ENCODE results near the gene RPS3A. TPM values are rescaled to one million over a fixed set of nuclear protein-coding genes. Genes with fewer than 3 reads are reported as not detected.
"Not testable (repeated sequence)": the region's sequence is repeated elsewhere in the genome, so short reads cannot be mapped to it uniquely, and the experiment has no call there.

RPS3A gene
- total RNA-seq, 1 experiment from 2014 or later, result 2,679 TPM

DNA sequence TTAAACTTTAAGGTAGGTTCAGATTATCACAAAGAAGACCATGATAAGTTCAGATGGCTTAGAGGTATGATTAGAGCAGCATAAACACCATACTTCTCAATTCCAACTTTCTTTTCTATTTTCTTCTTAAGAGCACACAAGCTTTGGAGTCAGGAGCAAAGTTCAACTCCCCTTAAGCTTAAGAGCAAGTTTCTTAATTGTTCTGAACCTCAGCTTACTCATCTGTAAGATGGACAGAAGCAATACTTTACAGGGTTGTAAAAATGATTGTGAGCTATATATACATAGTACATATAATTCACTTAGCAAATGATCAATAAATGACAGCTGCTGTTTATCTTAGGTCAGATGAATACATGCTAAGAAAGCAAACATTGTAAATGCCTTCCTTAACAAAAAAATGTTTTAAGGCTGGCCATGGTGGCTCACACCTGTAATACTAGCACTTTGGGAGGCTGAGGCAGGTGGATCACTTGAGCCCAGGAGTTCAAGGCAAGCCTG, 25.0 kb upstream of the RPS3A start:
- no peak overlapping the region for H4K91ac ChIP-seq (ENCODE audit: insufficient read length, low read depth, low read length)
- H3K79me2 ChIP-seq (ENCODE audit: insufficient read depth, low read length), result no peaks in the 10 kb centered on the region
- H3K56ac ChIP-seq (ENCODE audit: insufficient read length, low read depth, low read length), result no peak overlapping the region
- H3T11ph ChIP-seq (ENCODE audit: low read length), result no peak overlapping the region
- no peak overlapping the region for H2BK20ac ChIP-seq (ENCODE audit: low read depth, low read length, poor library complexity, severe bottlenecking)
- H3K18ac ChIP-seq (ENCODE audit: insufficient read length, low read depth, low read length), result no peak overlapping the region
- no peaks in the 10 kb centered on the region for H3K79me1 ChIP-seq (ENCODE audit: insufficient read depth, low read depth, low read length, poor library complexity, severe bottlenecking)
- Mint-ChIP-seq H3K4me3 (no peak overlapping the region), H3K9me3 (no peaks in the 10 kb centered on the region), H3K4me1 (no peaks in the 10 kb centered on the region), H3K27me3 (ENCODE audit: low read depth) (no peaks in the 10 kb centered on the region), H3K27ac (no peak overlapping the region), H3K36me3 (ENCODE audit: insufficient read depth in 1 of 3, low read depth in 3 of 3) (no peaks in the 10 kb centered on the region)
- H3K27ac ChIP-seq (ENCODE audit: insufficient read length, low read depth, low read length), result no peak overlapping the region
- no peak for TF ChIP-seq CTCF (conservative IDR thresholded peaks at IDR 0.05)
- H3K27me3 ChIP-seq (ENCODE audit: insufficient read depth, low read length), result no peaks in the 10 kb centered on the region
- no peak for DNase-seq
- H2AFZ ChIP-seq (ENCODE audit: low read length), result no peak overlapping the region
- H3K4ac ChIP-seq (ENCODE audit: low read depth, low read length), result no peak overlapping the region
- no peak overlapping the region for H3K4me2 ChIP-seq (ENCODE audit: insufficient read depth, insufficient read length, low read length)
- H3K23ac ChIP-seq (ENCODE audit: insufficient read length, low read depth, low read length), result no peak overlapping the region
- no peak overlapping the region for H3K14ac ChIP-seq (ENCODE audit: insufficient read depth, low read length)
- no peak overlapping the region for H2BK15ac ChIP-seq (ENCODE audit: low read depth, low read length)
- no peak overlapping the region for H4K5ac ChIP-seq (ENCODE audit: insufficient read length, low read depth, low read length)
- H2AK5ac ChIP-seq (ENCODE audit: insufficient read length, low read length), result no peak overlapping the region
- H3K9ac ChIP-seq (ENCODE audit: extremely low read depth, insufficient read length, low read length), result no peak overlapping the region
- H4K8ac ChIP-seq (replicated peaks; ENCODE audit: insufficient read length, low read depth, low read length), result no peak overlapping the region
- H3K23me2 ChIP-seq (ENCODE audit: insufficient read length, low read depth, low read length, poor library complexity, severe bottlenecking), result no peaks in the 10 kb centered on the region
- H2BK12ac ChIP-seq (ENCODE audit: insufficient read length, low read depth, low read length), result no peak overlapping the region
- no peaks in the 10 kb centered on the region for H3K9me3 ChIP-seq (ENCODE audit: control insufficient read depth, low read depth, low read length)
- H4K20me1 ChIP-seq (ENCODE audit: control insufficient read depth, insufficient read depth, insufficient read length), result no peaks in the 10 kb centered on the region
- H3K4me1 ChIP-seq (ENCODE audit: insufficient read depth, low read length), result no peaks in the 10 kb centered on the region
- no peak overlapping the region for H2BK5ac ChIP-seq (ENCODE audit: insufficient read length, low read length)
- no peak overlapping the region for H2BK120ac ChIP-seq (ENCODE audit: low read depth, low read length, poor library complexity, severe bottlenecking)

GRCh38 chr4:151077978-151078377, 21.4 kb upstream of the RPS3A start:
- not testable (repeated sequence) for H3K14ac ChIP-seq (ENCODE audit: insufficient read depth, low read length); H3K79me2 ChIP-seq (ENCODE audit: insufficient read depth, low read length); H3K18ac ChIP-seq (ENCODE audit: insufficient read length, low read depth, low read length); H2BK120ac ChIP-seq (ENCODE audit: low read depth, low read length, poor library complexity, severe bottlenecking); H2AFZ ChIP-seq (ENCODE audit: low read length); H3K9me3 ChIP-seq (ENCODE audit: control insufficient read depth, low read depth, low read length); H3K27ac Mint-ChIP-seq; H3K56ac ChIP-seq (ENCODE audit: insufficient read length, low read depth, low read length); H3K79me1 ChIP-seq (ENCODE audit: insufficient read depth, low read depth, low read length, poor library complexity, severe bottlenecking); H3K9ac ChIP-seq (ENCODE audit: extremely low read depth, insufficient read length, low read length); H2BK20ac ChIP-seq (ENCODE audit: low read depth, low read length, poor library complexity, severe bottlenecking); H3K9me3 Mint-ChIP-seq; H3K27me3 Mint-ChIP-seq (ENCODE audit: low read depth); H3T11ph ChIP-seq (ENCODE audit: low read length); H2BK5ac ChIP-seq (ENCODE audit: insufficient read length, low read length); H2BK12ac ChIP-seq (ENCODE audit: insufficient read length, low read depth, low read length); H3K36me3 Mint-ChIP-seq (ENCODE audit: insufficient read depth in 1 of 3, low read depth in 3 of 3); H3K4me1 ChIP-seq (ENCODE audit: insufficient read depth, low read length); H4K20me1 ChIP-seq (ENCODE audit: control insufficient read depth, insufficient read depth, insufficient read length); H4K8ac ChIP-seq (replicated peaks; ENCODE audit: insufficient read length, low read depth, low read length); H3K27ac ChIP-seq (ENCODE audit: insufficient read length, low read depth, low read length); H3K4me3 Mint-ChIP-seq; H2BK15ac ChIP-seq (ENCODE audit: low read depth, low read length); H2AK5ac ChIP-seq (ENCODE audit: insufficient read length, low read length); H3K23me2 ChIP-seq (ENCODE audit: insufficient read length, low read depth, low read length, poor library complexity, severe bottlenecking); H3K4me1 Mint-ChIP-seq; H3K23ac ChIP-seq (ENCODE audit: insufficient read length, low read depth, low read length); H3K27me3 ChIP-seq (ENCODE audit: insufficient read depth, low read length); H4K5ac ChIP-seq (ENCODE audit: insufficient read length, low read depth, low read length); H3K4me2 ChIP-seq (ENCODE audit: insufficient read depth, insufficient read length, low read length); H3K4ac ChIP-seq (ENCODE audit: low read depth, low read length); H4K91ac ChIP-seq (ENCODE audit: insufficient read length, low read depth, low read length); DNase-seq
- no CpG with 5 or more reads among the region's 2 CpGs for WGBS (ENCODE audit: extremely low coverage, insufficient read length, low lambda C conversion rate)

Data from H9 (cell line).